NCI-H146 treated with DMSO at 0.1 percent for 48 hours (cell line): ENCODE results near the gene BTLA.
"Not testable (repeated sequence)": the region's sequence is repeated elsewhere in the genome, so short reads cannot be mapped to it uniquely, and the experiment has no call there.

Experiments
- DNase-seq: peaks from one replicate; lab custom pipeline; 2025; ENCODE audit not compliant: unreplicated experiment; lab: John Stamatoyannopoulos, UW

BTLA gene

GRCh38 chr3:112498914-112499711 is at the start of gene BTLA:
Gene BTLA (minus strand): TSS chr3:112499472. CDS start chr3:112499358, 114 bp downstream.
- DNase-seq, result no peak

GRCh38 chr3:112546216-112546759 is 47.0 kb upstream of the BTLA start:
- no peak for DNase-seq

GRCh38 chr3:112539825-112540650 is 40.8 kb upstream of the BTLA start:
- no peak for DNase-seq

GRCh38 chr3:112531358-112531781 is 32.1 kb upstream of the BTLA start:
- DNase-seq, result peak; percentile 23

- no peak for DNase-seq
These were observed 31.3 kb upstream of the BTLA start for GRCh38 chr3:112530573-112530972.

GRCh38 chr3:112524127-112524526 is 24.9 kb upstream of the BTLA start:
- not testable (repeated sequence) for DNase-seq

- DNase-seq, result peak; percentile 74
These were observed 20.2 kb upstream of the BTLA start for GRCh38 chr3:112519424-112520001.

GRCh38 chr3:112518970-112519369 is 19.7 kb upstream of the BTLA start:
- DNase-seq, result not testable (repeated sequence)

- DNase-seq, result no peak
These were observed 15.4 kb upstream of the BTLA start for GRCh38 chr3:112514527-112515128.

- DNase-seq, result no peak
These were observed 13.0 kb upstream of the BTLA start for GRCh38 chr3:112512320-112512719.

GRCh38 chr3:112508860-112509259 is 9.6 kb upstream of the BTLA start:
- no peak for DNase-seq

GRCh38 chr3:112508261-112508660 is 9.0 kb upstream of the BTLA start:
- no peak for DNase-seq

- DNase-seq, result no peak
These were observed 6.6 kb upstream of the BTLA start for GRCh38 chr3:112505907-112506306.

GRCh38 chr3:112504123-112504522 is 4.9 kb upstream of the BTLA start:
- DNase-seq, result no peak

GRCh38 chr3:112503304-112503972 is 4.2 kb upstream of the BTLA start:
- no peak for DNase-seq

GRCh38 chr3:112500621-112501020 is 1.3 kb upstream of the BTLA start:
- DNase-seq, result no peak

- DNase-seq, result no peak
These were observed 1.2 kb downstream of the BTLA start for GRCh38 chr3:112497897-112498548.

GRCh38 chr3:112496366-112497067 is 2.8 kb downstream of the BTLA start:
- no peak for DNase-seq

GRCh38 chr3:112494448-112494767 is 4.9 kb downstream of the BTLA start:
- not testable (repeated sequence) for DNase-seq
